ENCODE results near the gene PIGS. TPM values are rescaled to one million over a fixed set of nuclear protein-coding genes. Genes with fewer than 3 reads are reported as not detected.

Gene PIGS
- total RNA-seq, 1 donor from 2014 or later, result 56.6 TPM

DNA sequence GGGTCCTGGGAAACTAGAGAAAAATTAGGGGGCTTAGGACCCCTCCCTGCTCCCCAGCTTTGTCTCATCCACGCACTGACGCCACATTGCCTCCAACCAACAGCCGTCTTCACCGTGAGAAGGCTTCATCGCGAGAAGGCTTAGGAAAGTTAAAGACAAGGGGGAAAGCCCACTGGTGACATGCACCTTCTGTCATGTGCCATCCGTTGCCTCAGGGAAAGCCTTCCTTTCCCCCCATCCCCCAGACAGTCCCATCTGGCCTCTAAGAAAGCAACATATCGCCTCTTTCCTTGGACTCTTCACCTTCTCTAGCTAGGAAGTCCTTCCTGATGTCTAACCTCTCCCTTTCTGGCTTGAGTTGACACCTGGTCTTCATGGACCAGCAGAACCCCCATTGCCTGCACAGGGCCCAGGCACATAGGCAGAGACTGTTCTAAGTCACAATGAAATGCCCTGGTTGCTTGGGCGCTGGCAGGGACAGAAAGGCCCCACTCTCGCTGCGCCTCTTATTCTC is 63.1 kb downstream of the PIGS start:
- no peak for DNase-seq (ENCODE audit: low read depth, low spot score)

DNA sequence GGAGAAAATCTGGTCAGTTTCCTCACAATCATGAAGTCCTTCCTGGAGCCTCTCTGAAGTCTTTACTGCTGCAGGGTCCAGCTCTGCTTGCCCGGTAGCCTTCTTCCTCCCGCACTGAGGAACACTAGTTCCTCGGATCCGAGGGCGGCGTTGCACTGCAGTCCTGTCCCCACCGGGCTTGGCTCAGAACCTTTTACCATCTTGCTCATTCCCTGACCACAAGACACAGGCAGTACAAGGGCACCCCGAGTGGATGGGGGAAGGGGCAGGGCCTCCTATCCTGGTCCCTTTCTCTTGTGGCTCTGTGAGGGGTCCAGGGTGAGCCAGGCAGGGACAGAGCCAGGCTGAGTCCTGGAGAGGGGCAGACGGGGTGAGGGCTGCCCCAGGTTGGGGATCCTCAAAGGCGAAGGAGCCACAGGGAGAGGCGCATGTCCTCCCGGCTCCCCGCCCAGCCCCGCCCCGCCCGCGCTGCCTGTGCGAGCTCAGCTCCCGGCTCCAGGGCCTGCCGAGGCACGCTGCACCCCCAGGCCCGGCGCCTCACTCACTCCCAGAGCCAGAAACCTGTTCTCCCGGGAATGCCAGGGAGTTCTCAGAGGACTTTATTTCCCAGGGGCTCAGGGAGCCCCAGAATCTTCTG is 63.6 kb downstream of the PIGS start:
- no peak for DNase-seq (ENCODE audit: low read depth, low spot score)

DNA sequence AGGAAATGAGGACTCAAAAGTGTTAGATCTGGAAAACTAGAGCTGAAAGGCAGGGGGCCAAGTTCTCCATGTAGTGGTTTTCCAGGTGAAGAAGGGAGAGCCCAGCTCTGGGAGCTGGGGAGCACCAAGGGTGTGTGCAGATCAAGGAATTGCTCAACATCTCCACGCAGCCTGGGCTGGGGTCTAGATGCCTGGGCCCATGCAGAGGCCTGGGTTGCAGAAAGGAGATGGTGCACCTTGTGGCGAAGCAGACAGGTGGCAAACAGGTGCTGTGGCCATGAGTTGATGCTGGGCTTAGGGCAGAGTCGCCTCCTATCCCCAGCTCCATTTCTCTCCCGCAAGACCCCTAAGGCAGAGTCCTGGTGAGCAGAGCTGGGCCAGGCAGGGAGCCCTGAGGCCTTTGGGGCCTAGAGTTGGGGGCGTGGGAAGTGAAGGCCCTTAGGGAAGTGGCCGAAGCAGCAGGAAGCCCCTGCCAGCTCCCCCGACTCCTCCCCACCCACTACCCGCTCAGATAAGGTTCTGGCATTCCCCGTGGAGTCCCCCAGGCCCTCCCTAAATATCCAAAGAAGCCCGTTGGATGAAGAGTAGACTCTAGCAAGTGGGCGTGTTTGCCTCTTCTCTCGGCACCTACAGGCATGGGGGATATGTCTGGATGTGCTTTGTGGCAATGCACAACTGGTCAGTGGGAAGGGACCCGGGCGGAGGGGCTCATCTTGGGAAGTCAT is 64.4 kb downstream of the PIGS start:
- no peak for DNase-seq (ENCODE audit: low read depth, low spot score)

DNA sequence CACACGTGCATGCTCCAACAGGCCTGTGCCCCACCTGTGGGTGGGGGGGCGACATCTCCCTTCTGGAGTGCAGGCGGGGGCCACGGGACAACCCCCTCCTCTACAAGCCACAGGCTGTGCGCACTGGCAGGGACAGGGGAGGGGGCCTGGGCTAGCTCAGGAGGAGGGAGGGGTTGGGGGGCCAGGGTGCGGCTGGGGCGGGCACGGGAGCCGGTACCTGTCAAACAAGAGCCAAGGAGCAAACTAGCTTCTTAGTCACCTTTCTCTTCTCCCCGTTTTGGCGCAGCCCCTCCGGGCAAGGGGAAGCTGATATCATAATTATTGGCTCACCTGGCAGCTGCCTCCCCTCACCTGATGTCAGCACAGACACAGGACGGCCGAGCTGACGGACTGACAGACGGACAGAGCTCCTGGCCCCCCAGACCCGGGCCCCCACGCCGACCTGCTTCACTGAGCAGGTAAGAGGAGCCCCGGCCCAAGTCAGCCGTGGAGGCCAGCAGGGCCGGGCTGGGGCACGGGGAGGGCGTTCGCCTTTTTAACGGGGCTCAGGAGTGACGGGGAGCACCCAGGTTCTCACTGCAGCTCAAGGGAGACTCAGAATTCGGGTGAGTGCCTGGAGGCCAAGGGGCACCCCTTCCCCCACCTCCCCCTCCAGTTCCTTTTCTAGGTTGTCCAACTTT is 65.2 kb downstream of the PIGS start, which contains the start of gene FOXN1:
FOXN1 (plus strand) TSS at position 363 of the 680 bp plus-strand sequence. CDS start 17,622 bp downstream, outside the sequence.
- no peak for DNase-seq (ENCODE audit: low read depth, low spot score)

DNA sequence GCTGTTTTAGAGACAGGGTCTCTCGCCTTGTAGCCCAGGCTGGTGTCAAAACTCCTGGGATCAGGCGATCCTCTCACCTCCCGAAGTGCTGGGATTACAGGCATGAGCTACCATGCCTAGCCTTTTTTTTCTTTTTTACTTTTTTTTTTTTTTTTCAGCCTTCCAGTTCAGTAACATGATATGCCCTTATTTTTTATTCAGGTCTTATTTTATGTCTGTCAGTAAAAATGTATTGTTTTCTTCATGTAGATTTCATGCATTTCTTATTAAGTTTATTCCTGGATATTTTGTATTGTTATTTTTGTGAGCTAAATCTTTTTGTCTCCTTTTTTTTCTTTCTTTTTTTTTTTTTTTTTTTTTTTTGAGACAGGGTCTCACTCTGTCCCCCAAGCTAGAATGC is 67.9 kb downstream of the PIGS start:
- no peak for DNase-seq (ENCODE audit: low read depth, low spot score)

Other genes starting within 250 kb of the PIGS start
- gene IFT20, start 236.1 kb downstream of the PIGS start, total RNA-seq, result 50.3 and 59.8 TPM in 2 replicates
- gene TNFAIP1, start 235.8 kb downstream of the PIGS start, total RNA-seq, result 50.4 and 55.7 TPM in 2 replicates
- gene POLDIP2, start 214.0 kb downstream of the PIGS start, total RNA-seq, result 102 and 107 TPM in 2 replicates
- not detected in 2 replicates for gene SEBOX, start 206.3 kb downstream of the PIGS start, total RNA-seq
- 0.07 and 0.46 TPM in 2 replicates for gene VTN, start 201.2 kb downstream of the PIGS start, total RNA-seq
- 2.2 and 5.9 TPM in 2 replicates for gene SARM1, start 199.8 kb downstream of the PIGS start, total RNA-seq
- 3.8 and 4.5 TPM in 2 replicates for gene SLC46A1, start 165.3 kb downstream of the PIGS start, total RNA-seq
- gene SLC13A2, start 97.9 kb downstream of the PIGS start, total RNA-seq, result not detected in 2 replicates
- not detected in 2 replicates for gene FOXN1, start 65.2 kb downstream of the PIGS start, total RNA-seq
- 22.0 and 22.1 TPM in 2 replicates for gene UNC119, start 18.9 kb downstream of the PIGS start, total RNA-seq
- 22.0 and 53.9 TPM in 2 replicates for gene ALDOC, start 5.4 kb upstream of the PIGS start, total RNA-seq
- 24.5 and 58.3 TPM in 2 replicates for gene SPAG5, start 27.5 kb upstream of the PIGS start, total RNA-seq
- 3.4 and 5.5 TPM in 2 replicates for gene RSKR, start 42.7 kb upstream of the PIGS start, total RNA-seq
- 162 and 190 TPM in 2 replicates for gene BLTP2, start 73.6 kb upstream of the PIGS start, total RNA-seq
- gene SDF2, start 90.4 kb upstream of the PIGS start, total RNA-seq, result 56.8 and 63.1 TPM in 2 replicates
- 51.3 and 52.4 TPM in 2 replicates for gene SUPT6H, start 90.7 kb upstream of the PIGS start, total RNA-seq
- gene PROCA1, start 140.4 kb upstream of the PIGS start, total RNA-seq, result 0.66 and 2.3 TPM in 2 replicates
- gene RAB34, start 146.3 kb upstream of the PIGS start, total RNA-seq, result 15.0 and 41.7 TPM in 2 replicates
- gene RPL23A, start 148.5 kb upstream of the PIGS start, total RNA-seq, result 811 and 821 TPM in 2 replicates
- gene TLCD1, start 154.7 kb upstream of the PIGS start, total RNA-seq, result 1.1 and 1.4 TPM in 2 replicates
- gene NEK8, start 157.3 kb upstream of the PIGS start, total RNA-seq, result 2.0 and 2.1 TPM in 2 replicates
- 28.2 and 32.8 TPM in 2 replicates for gene TRAF4, start 172.5 kb upstream of the PIGS start, total RNA-seq

Data from pulmonary artery endothelial cell (primary cell).